SU-DHL-6 (cell line): ENCODE results near the gene TENM4.

Source experiments
- EZH2phosphoT487 ChIP-seq: fragments of 200-600 bp; sonication (generic), shearing (Covaris generic); conservative IDR thresholded peaks from 2 replicates; pipeline ENCODE4 v1.6.1; 2018; ENCODE audit warnings: mild to moderate bottlenecking, antibody characterized with exemption, low read length, moderate library complexity, mixed read lengths
- TF ChIP-seq, protein P1 (sequence below): fragments of 200-600 bp; sonication (generic); IDR thresholded peaks from one replicate; pipeline ENCODE4 v1.5.1; 2017; ENCODE audit warnings: antibody characterized with exemption, mild to moderate bottlenecking, low read length, moderate library complexity; ENCODE audit not compliant: insufficient read depth, poor library complexity, severe bottlenecking

DNA sequence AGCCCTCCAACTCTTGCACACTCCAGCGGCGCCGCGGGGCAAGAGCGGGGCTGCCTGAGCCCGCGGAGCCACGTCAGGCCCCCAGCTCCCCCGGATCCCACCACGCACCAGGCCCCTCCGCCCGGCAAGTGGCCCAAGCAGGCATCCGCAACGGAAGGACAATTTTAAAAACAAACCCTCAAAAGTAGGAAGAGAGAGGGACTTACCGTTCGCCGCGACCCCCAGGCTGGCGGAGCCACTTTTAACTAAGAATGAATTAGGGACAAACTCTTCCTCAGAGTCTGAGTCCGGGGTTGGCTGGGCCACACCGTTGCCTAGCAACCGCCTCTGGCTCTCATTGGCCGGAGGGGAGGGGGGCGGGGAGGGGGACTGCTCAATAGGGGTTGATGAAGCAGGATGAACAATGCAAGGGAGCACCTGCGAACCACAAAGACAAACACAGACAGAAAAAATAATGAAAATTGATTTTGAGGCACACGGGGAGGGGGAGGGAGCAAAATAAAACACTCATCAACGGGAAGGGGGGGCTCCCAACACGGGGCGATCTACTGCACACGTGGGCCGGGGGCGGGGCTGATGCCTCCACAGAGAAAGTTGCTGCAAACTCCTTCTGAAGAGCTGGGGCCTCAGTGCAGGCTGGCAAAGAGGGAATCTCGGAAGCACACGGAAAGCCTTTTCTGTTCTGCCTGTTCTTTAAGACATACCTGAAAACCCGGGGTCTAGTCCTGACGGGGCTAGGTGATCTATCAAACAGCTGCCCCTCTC lies 478.7 kb downstream of the TENM4 start:
- TF ChIP-seq, protein P1, sequence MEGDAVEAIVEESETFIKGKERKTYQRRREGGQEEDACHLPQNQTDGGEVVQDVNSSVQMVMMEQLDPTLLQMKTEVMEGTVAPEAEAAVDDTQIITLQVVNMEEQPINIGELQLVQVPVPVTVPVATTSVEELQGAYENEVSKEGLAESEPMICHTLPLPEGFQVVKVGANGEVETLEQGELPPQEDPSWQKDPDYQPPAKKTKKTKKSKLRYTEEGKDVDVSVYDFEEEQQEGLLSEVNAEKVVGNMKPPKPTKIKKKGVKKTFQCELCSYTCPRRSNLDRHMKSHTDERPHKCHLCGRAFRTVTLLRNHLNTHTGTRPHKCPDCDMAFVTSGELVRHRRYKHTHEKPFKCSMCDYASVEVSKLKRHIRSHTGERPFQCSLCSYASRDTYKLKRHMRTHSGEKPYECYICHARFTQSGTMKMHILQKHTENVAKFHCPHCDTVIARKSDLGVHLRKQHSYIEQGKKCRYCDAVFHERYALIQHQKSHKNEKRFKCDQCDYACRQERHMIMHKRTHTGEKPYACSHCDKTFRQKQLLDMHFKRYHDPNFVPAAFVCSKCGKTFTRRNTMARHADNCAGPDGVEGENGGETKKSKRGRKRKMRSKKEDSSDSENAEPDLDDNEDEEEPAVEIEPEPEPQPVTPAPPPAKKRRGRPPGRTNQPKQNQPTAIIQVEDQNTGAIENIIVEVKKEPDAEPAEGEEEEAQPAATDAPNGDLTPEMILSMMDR: no peak
- no peak for TF ChIP-seq EZH2phosphoT487
